Mesodermal cell (in vitro differentiated cells): ENCODE results near the gene INTS14. TPM values are rescaled to one million over a fixed set of nuclear protein-coding genes. Genes with fewer than 3 reads are reported as not detected.

ENCODE experiments used
- H3K27ac ChIP-seq: 2 replicates; pipeline ENCODE4 v1.7.0; 2013; ENCODE audit warnings: mild to moderate bottlenecking, low read depth, low read length, moderate library complexity; ENCODE audit not compliant: severe bottlenecking
- H3K36me3 ChIP-seq: 2 replicates; pipeline ENCODE4 v1.7.1; 2013; ENCODE audit warnings: mild to moderate bottlenecking, low read length, moderate library complexity; ENCODE audit not compliant: control insufficient read depth, insufficient read depth
- H3K4me1 ChIP-seq: one replicate; pipeline ENCODE4 v1.7.1; 2013; ENCODE audit warnings: mild to moderate bottlenecking, low read length; ENCODE audit not compliant: insufficient read depth, control insufficient read depth, poor library complexity, severe bottlenecking
- H3K4me3 ChIP-seq: 2 replicates; pipeline ENCODE4 v1.7.0; 2013; ENCODE audit warnings: low read length, control low read depth, mild to moderate bottlenecking; ENCODE audit not compliant: insufficient read depth, poor library complexity, severe bottlenecking; ENCODE audit errors: extremely low read depth
- H3K9me3 ChIP-seq: 2 replicates; pipeline ENCODE4 v1.7.1; 2013; ENCODE audit warnings: mild to moderate bottlenecking, low read length, moderate library complexity; ENCODE audit not compliant: control insufficient read depth
- WGBS, 2 experiments: methylation state at CpG; one replicate each; pipeline ENCODE4 v1.1.5; 2013; ENCODE audit warnings: missing lambda C conversion rate in 2 of 2; ENCODE audit not compliant: insufficient coverage in 2 of 2; 5-methylcytosine and 5-hydroxymethylcytosine counted together
- polyA plus RNA-seq, 2 experiments: library from polyadenylated mRNA; stranded (reverse); fragments of 50-300 nt; gene quantifications; one replicate each; pipeline ENCODE4 v1.2.3, GENCODE V29; 2013

Gene INTS14
- 32.5 TPM for polyA plus RNA-seq (2013, experiment 1 of 2)
- polyA plus RNA-seq (2013, experiment 2 of 2) = 29.7 TPM

GRCh38 chr15:65610871-65611718 is at the start of gene INTS14:
TSS of gene INTS14 (minus strand) at chr15:65611131. CDS start at chr15:65607380, 3,751 bp downstream.
- peak within 1 kb of the TSS; percentile 94 for H3K27ac ChIP-seq
- H3K4me1 ChIP-seq = peaks cover 12% of the 10 kb centered on the region
- peak within 1 kb of the TSS; percentile 86 for H3K4me3 ChIP-seq
- H3K9me3 ChIP-seq = no peaks in the 10 kb centered on the region
- H3K36me3 ChIP-seq = peaks cover 4% of the 10 kb centered on the region
- 0 to 2% methylated on average over 54 to 60 of the region's 64 CpGs for WGBS, 2 experiments

GRCh38 chr15:65659502-65660052 is 48.6 kb upstream of the INTS14 start:
- Histone ChIP-seq H3K4me3 (no peak overlapping the region), H3K9me3 (no peaks in the 10 kb centered on the region), H3K4me1 (no peaks in the 10 kb centered on the region), H3K36me3 (peaks cover 11% of the 10 kb centered on the region), H3K27ac (no peak overlapping the region)
- no CpG with 5 or more reads among the region's 4 CpGs for WGBS, 2 experiments

- Histone ChIP-seq H3K36me3 (peaks cover 11% of the 10 kb centered on the region), H3K4me3 (no peak overlapping the region), H3K4me1 (peaks cover 4% of the 10 kb centered on the region), H3K27ac (no peak overlapping the region), H3K9me3 (no peaks in the 10 kb centered on the region)
- WGBS, 2 experiments = 80 to 92% methylated on average over 2 of the region's 4 CpGs
Measured at GRCh38 chr15:65655457-65655856, 44.5 kb upstream of the INTS14 start.

GRCh38 chr15:65655026-65655425 is 44.1 kb upstream of the INTS14 start:
- Histone ChIP-seq H3K4me3 (no peak overlapping the region), H3K4me1 (peaks cover 4% of the 10 kb centered on the region), H3K27ac (no peak overlapping the region), H3K36me3 (peaks cover 11% of the 10 kb centered on the region), H3K9me3 (no peaks in the 10 kb centered on the region)
- WGBS, 2 experiments = 100% methylated on average over 1 of the region's 1 CpG

- Histone ChIP-seq H3K27ac (no peak overlapping the region), H3K4me1 (peaks cover 4% of the 10 kb centered on the region), H3K36me3 (peaks cover 11% of the 10 kb centered on the region), H3K4me3 (no peak overlapping the region), H3K9me3 (no peaks in the 10 kb centered on the region)
- WGBS, 2 experiments = 95 to 100% methylated on average over 2 to 3 of the region's 5 CpGs
Measured at GRCh38 chr15:65653801-65654521, 43.0 kb upstream of the INTS14 start.

- Histone ChIP-seq H3K27ac (no peak overlapping the region), H3K9me3 (no peaks in the 10 kb centered on the region), H3K36me3 (peaks cover 11% of the 10 kb centered on the region), H3K4me1 (peaks cover 4% of the 10 kb centered on the region), H3K4me3 (no peak overlapping the region)
Measured at GRCh38 chr15:65653341-65653740, 42.4 kb upstream of the INTS14 start.

- H3K4me3 ChIP-seq = no peak overlapping the region
- H3K36me3 ChIP-seq = peaks cover 11% of the 10 kb centered on the region
- peaks cover 4% of the 10 kb centered on the region for H3K4me1 ChIP-seq
- H3K9me3 ChIP-seq = no peaks in the 10 kb centered on the region
- H3K27ac ChIP-seq = no peak overlapping the region
- 85 to 93% methylated on average over 6 to 8 of the region's 11 CpGs for WGBS, 2 experiments
Measured at GRCh38 chr15:65651831-65652749, 41.2 kb upstream of the INTS14 start.

- no peak overlapping the region for H3K27ac ChIP-seq
- peaks cover 4% of the 10 kb centered on the region for H3K4me1 ChIP-seq
- H3K4me3 ChIP-seq = no peak overlapping the region
- H3K36me3 ChIP-seq = peaks cover 10% of the 10 kb centered on the region
- 100% methylated on average over 1 of the region's 1 CpG; no CpG with 5 or more reads in 1 of the 2 experiments for WGBS, 2 experiments
- no peaks in the 10 kb centered on the region for H3K9me3 ChIP-seq
Measured at GRCh38 chr15:65651042-65651322, 40.1 kb upstream of the INTS14 start.

- 88 to 97% methylated on average over 10 to 12 of the region's 12 CpGs for WGBS, 2 experiments
- no peak overlapping the region for H3K4me3 ChIP-seq
Measured at GRCh38 chr15:65650312-65651041, 39.5 kb upstream of the INTS14 start.

GRCh38 chr15:65646486-65646885 is 35.6 kb upstream of the INTS14 start:
- Histone ChIP-seq H3K27ac (no peak overlapping the region), H3K36me3 (no peaks in the 10 kb centered on the region), H3K4me1 (peaks cover 10% of the 10 kb centered on the region), H3K9me3 (no peaks in the 10 kb centered on the region), H3K4me3 (no peak overlapping the region)
- WGBS, 2 experiments = 83 to 100% methylated on average over 2 of the region's 4 CpGs

More at GRCh38 chr15:65650312-65651041, 39.5 kb upstream of the INTS14 start:
- Histone ChIP-seq H3K9me3 (no peaks in the 10 kb centered on the region), H3K27ac (no peak overlapping the region), H3K4me1 (peaks cover 4% of the 10 kb centered on the region), H3K36me3 (peaks cover 6% of the 10 kb centered on the region)
